H1 (cell line): ENCODE measurements around the gene EHD2. TPM values are rescaled to one million over a fixed set of nuclear protein-coding genes. Genes with fewer than 3 reads are reported as not detected.
A peak's percentile ranks its signal among the peaks of the same experiment; 100 is the strongest.

Experiments used
- CTCF ChIA-PET: fragments of 300-600 bp; sonication (Branson Sonifier 250); formaldehyde crosslinking; loops from one replicate; lab custom pipeline; 2021; ENCODE audit not compliant: partially characterized antibody; lab: Charles Lee
- POLR2A ChIA-PET: fragments of 300-600 bp; sonication (Branson Sonifier 250); formaldehyde crosslinking; loops from one replicate; lab custom pipeline; 2021; ENCODE audit warnings: inconsistent platforms; ENCODE audit not compliant: partially characterized antibody; lab: Charles Lee
- DNase-seq, 2 experiments: peaks; one replicate each; pipeline versions ENCODE4 v3.0.0 to v3.0.0-alpha.2; 2010 to 2022; ENCODE audit warnings: low spot score in 2 of 2, low read depth in 1 of 2, mixed read lengths in 1 of 2
- FAIRE-seq: peaks from 2 replicates; lab custom pipeline; 2011; peaks lifted over from hg19 to GRCh38; lab: Jason Lieb, UNC
- H2AFZ ChIP-seq: 2 replicates; pipeline ENCODE4 v1.8.1; 2012; ENCODE audit warnings: low read length, inconsistent platforms
- H2AK5ac ChIP-seq: 2 replicates; pipeline ENCODE4 v1.6.1; 2013; ENCODE audit warnings: low read depth, low read length
- H2BK120ac ChIP-seq: replicated peaks from 2 replicates; pipeline ENCODE3; 2013; ENCODE audit warnings: low read depth, low read length, inconsistent platforms
- H2BK12ac ChIP-seq: 2 replicates; pipeline ENCODE4 v1.6.1; 2013; ENCODE audit warnings: low read depth, low read length
- H2BK15ac ChIP-seq: 2 replicates; pipeline ENCODE4 v1.6.1; 2013; ENCODE audit warnings: low read length
- H2BK20ac ChIP-seq: 2 replicates; pipeline ENCODE4 v1.6.1; 2013; ENCODE audit warnings: low read length
- H2BK5ac ChIP-seq: 2 replicates; pipeline ENCODE4 v1.6.1; 2013; ENCODE audit warnings: low read depth, low read length
- H3K14ac ChIP-seq: 2 replicates; pipeline ENCODE4 v1.6.1; 2013; ENCODE audit warnings: inconsistent platforms; ENCODE audit not compliant: insufficient read length
- H3K18ac ChIP-seq: 2 replicates; pipeline ENCODE4 v1.6.1; 2013; ENCODE audit warnings: low read length; ENCODE audit errors: extremely low read depth
- H3K23ac ChIP-seq: 2 replicates; pipeline ENCODE4 v1.6.1; 2013; ENCODE audit warnings: inconsistent platforms; ENCODE audit not compliant: insufficient read length
- H3K23me2 ChIP-seq: 2 replicates; pipeline ENCODE4 v1.6.1; 2013; ENCODE audit warnings: low read depth, low read length
- H3K27ac ChIP-seq: 2 replicates; pipeline ENCODE4 v1.6.1; 2011; ENCODE audit warnings: low read depth, low read length, inconsistent platforms
- H3K27me3 ChIP-seq, 4 experiments: replicated peaks in 1 of 4; 1 replicate in 1 of 4; 2 replicates in 3 of 4; pipeline versions ENCODE4 v1.6.1 to v1.8.1; 2011 to 2013; ENCODE audit warnings: low read length in 3 of 4, mild to moderate bottlenecking in 3 of 4, inconsistent platforms in 2 of 4, mixed read lengths in 2 of 4, moderate library complexity in 1 of 4; ENCODE audit not compliant: control insufficient read depth in 3 of 4, insufficient read depth in 3 of 4; ENCODE audit errors: extremely low read depth in 1 of 4
- H3K36me3 ChIP-seq, 4 experiments: 2 replicates each; pipeline versions ENCODE4 v1.6.1 to v1.8.1; 2011 to 2013; ENCODE audit warnings: mild to moderate bottlenecking in 4 of 4, low read length in 3 of 4, moderate library complexity in 2 of 4, control low read depth in 1 of 4, inconsistent platforms in 1 of 4; ENCODE audit not compliant: insufficient read depth in 4 of 4, control insufficient read depth in 2 of 4
- H3K4ac ChIP-seq: replicated peaks from 2 replicates; pipeline ENCODE3; 2013; ENCODE audit warnings: low read length, low read depth, mixed read lengths, inconsistent platforms; ENCODE audit not compliant: insufficient read length
- H3K4me1 ChIP-seq, 4 experiments: replicated peaks in 1 of 4; 1 replicate in 1 of 4; 2 replicates in 3 of 4; pipeline versions ENCODE4 v1.6.1 to v1.8.1; 2011 to 2013; ENCODE audit warnings: low read length in 3 of 4, inconsistent platforms in 2 of 4, mixed read lengths in 1 of 4; ENCODE audit not compliant: insufficient read depth in 4 of 4, control insufficient read depth in 3 of 4
- H3K4me2 ChIP-seq, 2 experiments: 2 replicates each; pipeline versions ENCODE4 v1.6.1 to v1.8.1; 2011 to 2013; ENCODE audit warnings: low read depth in 2 of 2, low read length in 2 of 2, control low read depth in 1 of 2, inconsistent platforms in 1 of 2, mild to moderate bottlenecking in 1 of 2; ENCODE audit not compliant: insufficient read depth in 1 of 2
- H3K4me3 ChIP-seq, 4 experiments: fragments of 200-600, 300-600 bp in 1 of 4; sonication (generic), shearing (Covaris generic), sonication (Bioruptor Twin) in 1 of 4; 2 replicates each; pipeline versions ENCODE4 v1.5.1 to v1.8.1; 2011 to 2016; ENCODE audit warnings: low read length in 4 of 4, low read depth in 3 of 4, control low read depth in 2 of 4, inconsistent platforms in 2 of 4, mild to moderate bottlenecking in 2 of 4, mixed read lengths in 1 of 4, moderate library complexity in 1 of 4; ENCODE audit not compliant: insufficient read depth in 2 of 4; ENCODE audit errors: extremely low read depth in 1 of 4
- H3K56ac ChIP-seq: replicated peaks from 2 replicates; pipeline ENCODE3; 2013; ENCODE audit warnings: low read depth, mild to moderate bottlenecking, mixed read lengths, low read length, inconsistent platforms; ENCODE audit not compliant: insufficient read length
- H3K79me1 ChIP-seq: 2 replicates; pipeline ENCODE4 v1.6.1; 2013; ENCODE audit warnings: low read depth, low read length, control low read depth
- H3K79me2 ChIP-seq, 2 experiments: 2 replicates each; pipeline versions ENCODE4 v1.6.1 to v1.8.1; 2012 to 2013; ENCODE audit warnings: low read length in 2 of 2, mild to moderate bottlenecking in 2 of 2, inconsistent platforms in 1 of 2; ENCODE audit not compliant: insufficient read depth in 2 of 2, control insufficient read depth in 1 of 2
- H3K9ac ChIP-seq, 4 experiments: replicated peaks in 1 of 4; 1 replicate in 1 of 4; 2 replicates in 3 of 4; pipeline versions ENCODE4 v1.6.1 to v1.8.1; 2011 to 2013; ENCODE audit warnings: low read depth in 3 of 4, low read length in 3 of 4, control low read depth in 2 of 4, mild to moderate bottlenecking in 2 of 4, moderate library complexity in 2 of 4, inconsistent platforms in 1 of 4; ENCODE audit errors: extremely low read depth in 1 of 4
- H3K9me3 ChIP-seq, 2 experiments: 2 replicates each; pipeline versions ENCODE4 v1.6.1 to v1.8.1; 2012 to 2013; ENCODE audit warnings: mild to moderate bottlenecking in 2 of 2, moderate library complexity in 2 of 2, control low read depth in 1 of 2, inconsistent platforms in 1 of 2, low read depth in 1 of 2, low read length in 1 of 2, mixed read lengths in 1 of 2; ENCODE audit not compliant: insufficient read depth in 2 of 2
- H4K20me1 ChIP-seq, 2 experiments: replicated peaks in 1 of 2; 2 replicates each; pipeline versions ENCODE3 to v1.8.1; 2011 to 2013; ENCODE audit warnings: inconsistent platforms in 2 of 2, low read length in 2 of 2, mild to moderate bottlenecking in 1 of 2; ENCODE audit not compliant: insufficient read depth in 2 of 2, control insufficient read depth in 1 of 2
- H4K5ac ChIP-seq: 2 replicates; pipeline ENCODE4 v1.6.1; 2013; ENCODE audit warnings: low read length, low read depth, mixed read lengths, inconsistent platforms; ENCODE audit not compliant: insufficient read length
- H4K8ac ChIP-seq: 2 replicates; pipeline ENCODE4 v1.8.0; 2013; ENCODE audit warnings: mild to moderate bottlenecking, moderate library complexity, low read length, inconsistent platforms; ENCODE audit not compliant: insufficient read depth; ENCODE audit errors: extremely low read depth
- H4K91ac ChIP-seq: replicated peaks from 2 replicates; pipeline ENCODE3; 2013; ENCODE audit warnings: low read length, mixed read lengths, inconsistent platforms; ENCODE audit not compliant: insufficient read length
- BACH1 ChIP-seq: IDR thresholded peaks from 2 replicates; pipeline ENCODE4 v1.6.1; 2012; ENCODE audit warnings: low read length, improper control_type of control experiment
- CHD1 ChIP-seq: IDR thresholded peaks from 2 replicates; pipeline ENCODE4 v1.6.1; 2012; ENCODE audit warnings: low read depth, low read length, improper control_type of control experiment
- KDM5A ChIP-seq: fragments of 200-600 bp; IDR thresholded peaks from 2 replicates; pipeline ENCODE4 v1.7.1; 2012; ENCODE audit warnings: mild to moderate bottlenecking, low read length, inconsistent platforms, mixed read lengths
- POU5F1 ChIP-seq: IDR thresholded peaks from 2 replicates; pipeline ENCODE4 v1.6.1; 2011; ENCODE audit warnings: low read depth, mild to moderate bottlenecking, low read length, moderate library complexity
- SIRT6 ChIP-seq: IDR thresholded peaks from one replicate; pipeline ENCODE4 v1.7.1; 2012; ENCODE audit warnings: low read length, inconsistent platforms
- SP2 ChIP-seq: IDR thresholded peaks from 2 replicates; pipeline ENCODE4 v1.6.1; 2012; ENCODE audit warnings: mild to moderate bottlenecking, low read length, inconsistent platforms
- ZNF274 ChIP-seq: IDR thresholded peaks from 2 replicates; pipeline ENCODE4 v1.7.0; 2012; ENCODE audit warnings: low read length, borderline replicate concordance; ENCODE audit errors: extremely low read depth
- WGBS, 2 experiments: shearing (Covaris generic) in 1 of 2; methylation state at CpG; one replicate each; pipeline versions ENCODE4 v1.1.6 to v1.1.7; 2013 to 2015; ENCODE audit warnings: low lambda C conversion rate in 2 of 2, mixed read lengths in 2 of 2, inconsistent platforms in 1 of 2, low coverage in 1 of 2, missing lambda C conversion rate in 1 of 2; ENCODE audit not compliant: insufficient replicate concordance in 2 of 2, insufficient coverage in 1 of 2, insufficient read length in 1 of 2; ENCODE audit errors: extremely low coverage in 1 of 2, missing lambda C conversion rate in 1 of 2; 5-methylcytosine and 5-hydroxymethylcytosine counted together
- polyA plus RNA-seq, 7 experiments: library from polyadenylated mRNA; depleted of rRNA in 3 of 7; stranded (reverse) in 5 of 7; unstranded in 2 of 7; fragments of >200 nt in 5 of 7; fragments of 200-250 nt in 2 of 7; gene quantifications; 1 replicate in 5 of 7; 2 replicates in 1 of 7; 4 replicates in 1 of 7; pipeline versions ENCODE4 v1.2.1 to v1.2.3, GENCODE V29; 2011 to 2013; ENCODE audit warnings: missing spikeins in 2 of 7, mixed read lengths in 2 of 7
- total RNA-seq: library from RNA; stranded (reverse); fragmentation: NEBNext Ultra II Directional; extraction: Animal tissue kit (Norgen Biotek cat#: 25700); gene quantifications from 2 replicates; pipeline ENCODE4 v1.2.1, GENCODE V29; 2021
- TF ChIP-seq, protein P1 (sequence below), 3 experiments: IDR thresholded peaks; 1 replicate in 2 of 3; 2 replicates in 1 of 3; pipeline versions ENCODE4 v1.5.1 to v1.6.1; 2011; ENCODE audit warnings: low read length in 3 of 3, mild to moderate bottlenecking in 3 of 3, inconsistent platforms in 2 of 3, low read depth in 1 of 3, moderate library complexity in 1 of 3; ENCODE audit not compliant: insufficient read depth in 1 of 3; ENCODE audit errors: control extremely low read depth in 1 of 3

Gene EHD2
- total and polyA plus RNA-seq, 2 of the 8 experiments (the other 6 are each of a cell fraction or from before 2014, with no cell fraction given), result 4.5 to 14.3 TPM

DNA sequence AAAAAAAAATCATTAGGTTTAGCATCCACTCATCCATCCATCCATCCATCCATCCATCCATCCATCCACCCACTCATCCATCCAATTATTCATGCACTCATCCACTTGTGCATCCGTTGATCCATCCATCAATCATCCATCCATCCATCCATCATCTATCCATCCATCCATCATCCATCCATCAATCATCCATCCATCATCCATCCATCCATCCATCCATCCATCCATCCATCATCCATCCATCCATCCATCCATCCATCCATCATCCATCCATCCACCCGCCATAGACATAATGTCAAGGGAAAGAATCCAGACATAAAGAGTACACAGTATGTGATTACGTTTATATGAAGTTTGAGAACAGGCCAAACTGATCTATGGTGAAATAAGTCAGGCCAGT is 56.3 kb downstream of the EHD2 start:
- Histone ChIP-seq H3K4me3 (no peak overlapping the region), H2AFZ (no peak overlapping the region), H4K5ac (no peak overlapping the region), H3K9me3 (no peaks in the 10 kb centered on the region), H3K18ac (no peak overlapping the region), H2BK20ac (no peak overlapping the region), H2BK5ac (no peak overlapping the region), H3K79me2 (no peaks in the 10 kb centered on the region), H3K27ac (no peak overlapping the region), H3K36me3 (no peaks in the 10 kb centered on the region), H2BK15ac (no peak overlapping the region), H3K79me1 (no peaks in the 10 kb centered on the region), H3K4ac (no peak overlapping the region), H4K20me1 (no peaks in the 10 kb centered on the region), H3K56ac (no peak overlapping the region), H2BK120ac (no peak overlapping the region), H3K23ac (no peak overlapping the region), H2AK5ac (0 out of 2 replicates have a peak overlapping the region, but pooled peaks have one; percentile 39), H4K8ac (no peak overlapping the region; the same call in 1 of the 2 replicates), H2BK12ac (no peak overlapping the region), H3K4me1 (peaks cover 0 to 9% (median 6%) of the 10 kb centered on the region in 4 experiments; a peak in 5 of 7 replicates), H3K23me2 (peaks cover 9% of the 10 kb centered on the region; the same call in 1 of the 2 replicates), H3K14ac (no peak overlapping the region), H3K27me3 (no peaks in the 10 kb centered on the region), H4K91ac (no peak overlapping the region), H3K4me2 (no peak overlapping the region; a peak in 1 of 4 replicates), H3K9ac (no peak overlapping the region)
- DNase-seq (no peak), FAIRE-seq (no peak)
- WGBS, 2 experiments, result 85% methylated on average over 3 of the region's 3 CpGs; no CpG with 5 or more reads in 1 of the 2 experiments
- ChIA-PET CTCF (interaction anchor here (6.3 kb wide), 1 partner anchor 20 kb away, joined by 150 read pairs; no protein-coding TSS in a partner anchor), POLR2A (interaction anchor here (0.6 to 7.2 kb wide), 3 partner anchors 18 to 25 kb away, joined by 3 to 46 read pairs (median 7); no protein-coding TSS in a partner anchor)
- TF ChIP-seq SIRT6 (no peak), POU5F1 (no peak), BACH1 (no peak), CHD1 (no peak), KDM5A (no peak), SP2 (no peak), ZNF274 (no peak)
- TF ChIP-seq, protein P1, sequence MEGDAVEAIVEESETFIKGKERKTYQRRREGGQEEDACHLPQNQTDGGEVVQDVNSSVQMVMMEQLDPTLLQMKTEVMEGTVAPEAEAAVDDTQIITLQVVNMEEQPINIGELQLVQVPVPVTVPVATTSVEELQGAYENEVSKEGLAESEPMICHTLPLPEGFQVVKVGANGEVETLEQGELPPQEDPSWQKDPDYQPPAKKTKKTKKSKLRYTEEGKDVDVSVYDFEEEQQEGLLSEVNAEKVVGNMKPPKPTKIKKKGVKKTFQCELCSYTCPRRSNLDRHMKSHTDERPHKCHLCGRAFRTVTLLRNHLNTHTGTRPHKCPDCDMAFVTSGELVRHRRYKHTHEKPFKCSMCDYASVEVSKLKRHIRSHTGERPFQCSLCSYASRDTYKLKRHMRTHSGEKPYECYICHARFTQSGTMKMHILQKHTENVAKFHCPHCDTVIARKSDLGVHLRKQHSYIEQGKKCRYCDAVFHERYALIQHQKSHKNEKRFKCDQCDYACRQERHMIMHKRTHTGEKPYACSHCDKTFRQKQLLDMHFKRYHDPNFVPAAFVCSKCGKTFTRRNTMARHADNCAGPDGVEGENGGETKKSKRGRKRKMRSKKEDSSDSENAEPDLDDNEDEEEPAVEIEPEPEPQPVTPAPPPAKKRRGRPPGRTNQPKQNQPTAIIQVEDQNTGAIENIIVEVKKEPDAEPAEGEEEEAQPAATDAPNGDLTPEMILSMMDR (IDR thresholded peaks at IDR 0.05; ENCODE audit: control extremely low read depth in 1 of 3, insufficient read depth in 1 of 3, low read depth in 1 of 3, low read length in 3 of 3), result no peak
